ENCODE data around the gene GPHA2.

The GPHA2 gene

DNA sequence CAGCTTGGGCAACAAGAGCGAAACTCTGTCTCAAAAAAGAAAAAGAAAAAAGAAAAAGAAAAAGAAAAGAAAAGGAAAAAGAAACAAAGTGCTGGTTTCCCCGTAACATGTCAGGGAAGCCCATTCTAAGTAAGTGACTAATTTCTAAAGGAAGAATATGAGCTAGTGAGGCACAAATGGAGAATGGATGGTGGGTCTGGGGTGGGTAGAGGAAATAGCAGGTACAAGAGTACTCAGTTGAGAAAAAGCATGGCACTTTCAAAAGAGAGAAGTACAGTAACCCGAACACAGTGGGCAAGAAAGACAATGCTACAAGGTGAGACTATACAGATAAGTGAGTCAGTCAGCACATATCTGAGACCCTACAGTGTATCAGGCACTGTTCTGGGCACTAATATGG, 31.7 kb upstream of the GPHA2 start:
- no peak overlapping the region for H3K4me3 ChIP-seq
- DNase-seq (ENCODE audit: low spot score) = no peak
- no peak overlapping the region for H3K27ac ChIP-seq
- TF ChIP-seq, protein P1, sequence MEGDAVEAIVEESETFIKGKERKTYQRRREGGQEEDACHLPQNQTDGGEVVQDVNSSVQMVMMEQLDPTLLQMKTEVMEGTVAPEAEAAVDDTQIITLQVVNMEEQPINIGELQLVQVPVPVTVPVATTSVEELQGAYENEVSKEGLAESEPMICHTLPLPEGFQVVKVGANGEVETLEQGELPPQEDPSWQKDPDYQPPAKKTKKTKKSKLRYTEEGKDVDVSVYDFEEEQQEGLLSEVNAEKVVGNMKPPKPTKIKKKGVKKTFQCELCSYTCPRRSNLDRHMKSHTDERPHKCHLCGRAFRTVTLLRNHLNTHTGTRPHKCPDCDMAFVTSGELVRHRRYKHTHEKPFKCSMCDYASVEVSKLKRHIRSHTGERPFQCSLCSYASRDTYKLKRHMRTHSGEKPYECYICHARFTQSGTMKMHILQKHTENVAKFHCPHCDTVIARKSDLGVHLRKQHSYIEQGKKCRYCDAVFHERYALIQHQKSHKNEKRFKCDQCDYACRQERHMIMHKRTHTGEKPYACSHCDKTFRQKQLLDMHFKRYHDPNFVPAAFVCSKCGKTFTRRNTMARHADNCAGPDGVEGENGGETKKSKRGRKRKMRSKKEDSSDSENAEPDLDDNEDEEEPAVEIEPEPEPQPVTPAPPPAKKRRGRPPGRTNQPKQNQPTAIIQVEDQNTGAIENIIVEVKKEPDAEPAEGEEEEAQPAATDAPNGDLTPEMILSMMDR (IDR thresholded peaks at IDR 0.05) = no peak

DNA sequence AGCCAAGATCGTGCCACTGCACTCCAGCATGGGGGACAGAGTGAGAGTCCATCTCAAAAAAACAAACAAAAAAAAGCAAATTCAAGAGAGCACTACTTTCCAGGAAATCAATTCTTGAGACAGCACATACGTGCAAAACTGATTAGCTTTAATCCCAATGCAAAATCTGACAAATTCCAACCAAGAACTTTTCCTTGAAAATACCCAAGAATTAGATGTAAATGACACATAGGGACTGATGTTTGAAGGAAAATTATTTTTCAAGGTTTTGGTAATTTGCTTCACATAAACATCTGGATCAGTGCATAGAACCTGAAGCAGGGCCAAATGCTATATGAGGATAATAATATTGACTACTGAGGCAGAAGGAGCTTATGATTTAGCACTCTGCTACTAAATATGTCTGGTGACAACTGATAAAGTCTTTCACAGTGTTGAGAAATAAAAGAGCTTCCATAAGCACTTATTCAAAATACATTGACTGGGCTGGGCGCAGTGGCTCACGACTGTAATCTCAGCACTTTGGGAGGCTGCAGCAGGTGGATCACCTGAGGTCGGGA, 27.5 kb upstream of the GPHA2 start:
- DNase-seq (ENCODE audit: low spot score) = no peak

DNA sequence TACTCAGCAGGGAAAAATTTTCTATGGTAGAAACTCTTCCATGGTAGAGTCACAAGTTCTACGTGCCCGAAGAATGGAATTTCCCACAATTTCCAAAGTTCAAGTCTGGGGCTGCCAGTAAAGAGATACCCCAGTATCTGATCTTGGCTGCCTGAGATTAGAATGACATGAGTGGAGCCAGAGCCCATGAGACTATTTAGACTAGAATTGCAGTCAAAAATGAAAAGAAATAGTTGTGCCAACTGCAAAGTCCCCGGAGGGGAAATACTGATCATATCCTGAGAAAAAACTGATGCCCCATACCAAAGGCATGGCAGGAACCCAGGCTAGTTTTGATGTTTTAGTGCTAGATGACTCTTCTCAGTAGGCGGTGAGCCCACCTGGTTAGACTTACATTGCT, 25.0 kb upstream of the GPHA2 start:
- no peak overlapping the region for H3K4me3 ChIP-seq
- no peak for DNase-seq (ENCODE audit: low spot score)
- TF ChIP-seq, protein P1 (IDR thresholded peaks at IDR 0.05) = no peak

More for the DNA sequence above, 27.5 kb upstream of the GPHA2 start:
- Histone ChIP-seq H3K4me3 (no peak overlapping the region), H3K27ac (no peak overlapping the region)
- TF ChIP-seq, protein P1 (IDR thresholded peaks at IDR 0.05) = no peak

DNA sequence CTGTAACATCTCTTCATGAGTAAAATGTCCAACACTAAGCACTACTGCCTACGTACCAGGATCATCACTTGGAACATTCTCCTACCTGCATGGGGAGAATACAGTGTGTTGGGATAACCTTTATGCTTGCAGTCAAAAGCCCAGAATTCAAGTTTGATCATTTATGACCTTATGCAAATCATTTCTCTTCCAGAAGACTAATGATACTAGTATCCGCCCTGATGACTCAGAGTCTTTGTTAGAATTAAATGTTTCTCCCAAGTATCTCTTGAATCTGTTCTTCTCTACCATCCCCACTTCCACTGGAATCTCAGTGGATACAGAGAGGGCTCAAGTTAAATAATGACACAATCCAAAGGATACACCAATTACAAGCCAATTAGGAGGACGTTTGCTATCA, 23.8 kb upstream of the GPHA2 start:
- no peak overlapping the region for H3K27ac ChIP-seq
- TF ChIP-seq, protein P1 (IDR thresholded peaks at IDR 0.05) = no peak
- DNase-seq (ENCODE audit: low spot score) = no peak
- H3K4me3 ChIP-seq = no peak overlapping the region

More for the DNA sequence above, 25.0 kb upstream of the GPHA2 start:
- no peak overlapping the region for H3K27ac ChIP-seq

DNA sequence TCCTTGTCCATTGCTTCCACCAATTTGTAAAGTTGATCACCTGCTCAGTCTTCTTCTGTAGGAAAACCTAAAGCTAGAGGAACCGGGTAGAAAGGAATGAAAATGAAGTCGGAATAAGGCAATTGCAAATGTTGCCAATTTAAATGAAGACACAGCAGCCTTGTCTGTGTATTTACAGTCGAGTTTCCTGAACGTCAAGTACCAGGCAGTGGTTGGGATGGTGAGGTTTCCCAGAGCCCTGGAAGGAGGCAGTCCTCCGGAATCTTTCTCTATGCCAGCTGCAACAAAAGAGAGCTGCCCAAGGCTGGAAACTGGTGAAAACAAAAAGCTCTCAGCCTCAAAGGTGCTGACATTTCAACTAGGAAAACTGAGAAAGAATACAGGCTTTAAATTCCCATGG, 18.5 kb upstream of the GPHA2 start:
- no peak overlapping the region for H3K4me3 ChIP-seq
- H3K27ac ChIP-seq = no peak overlapping the region
- DNase-seq (ENCODE audit: low spot score) = no peak
- TF ChIP-seq, protein P1 (IDR thresholded peaks at IDR 0.05) = no peak

DNA sequence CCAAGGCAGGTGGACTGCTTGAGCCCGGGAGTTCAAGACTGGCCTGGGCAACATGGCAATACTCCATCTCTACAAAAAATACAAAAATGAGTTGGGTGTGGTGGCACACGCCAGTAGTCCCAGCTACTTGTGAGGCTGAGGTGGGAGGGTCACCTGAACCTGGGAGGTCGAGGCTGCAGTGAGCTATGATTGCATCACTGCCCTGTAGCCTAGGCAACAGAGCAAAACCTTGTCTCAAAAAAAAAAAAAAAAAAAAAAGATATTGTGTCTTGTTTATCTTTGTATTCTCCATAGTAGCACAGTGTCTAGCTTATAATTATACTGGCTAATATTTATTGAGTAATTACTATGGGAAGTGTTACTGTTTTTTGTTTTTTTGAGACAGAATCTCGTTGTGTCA, 15.8 kb upstream of the GPHA2 start:
- TF ChIP-seq, protein P1 (IDR thresholded peaks at IDR 0.05) = no peak
- DNase-seq (ENCODE audit: low spot score) = no peak
- Histone ChIP-seq H3K4me3 (no peak overlapping the region), H3K27ac (no peak overlapping the region)

DNA sequence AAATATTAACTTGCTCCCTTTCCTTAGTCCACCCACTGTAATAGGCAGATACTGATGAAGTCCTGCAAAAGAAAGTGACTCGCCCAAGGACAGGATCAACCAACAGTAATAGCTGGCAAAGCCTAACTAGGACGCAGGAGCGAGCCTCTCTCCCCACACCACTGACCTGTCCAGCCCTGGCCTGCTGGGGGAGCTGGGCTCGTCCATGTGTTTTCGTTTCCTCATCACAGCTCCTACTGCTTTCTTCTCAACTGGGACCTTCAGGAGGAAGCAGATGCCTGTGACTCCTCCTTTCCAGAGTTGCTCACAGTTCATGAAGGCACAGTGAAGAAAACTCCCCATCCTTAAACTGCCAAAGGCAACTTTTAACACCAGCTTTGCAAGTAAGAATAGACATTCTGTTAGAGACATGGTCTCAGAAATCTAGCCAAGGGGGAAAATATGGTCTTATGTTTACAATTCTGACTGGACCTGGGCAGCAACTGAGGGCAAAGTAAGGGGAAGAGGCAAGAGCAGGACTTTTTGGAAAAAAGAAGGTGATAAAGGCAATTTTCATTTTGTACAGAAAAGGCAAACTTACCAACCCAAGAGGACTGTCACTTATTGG, 11.6 kb upstream of the GPHA2 start:
- Histone ChIP-seq H3K4me3 (no peak overlapping the region), H3K27ac (no peak overlapping the region)
- TF ChIP-seq, protein P1 (IDR thresholded peaks at IDR 0.05) = no peak
- no peak for DNase-seq (ENCODE audit: low spot score)
